Body of pancreas (tissue), 4 donors: ENCODE results near the gene ZNF8.

Experiments used
- POLR2A ChIP-seq, 3 donors: fragments of 450-650 bp; IDR thresholded peaks; one replicate each; pipeline ENCODE4 v1.6.1; 2016; ENCODE audit warnings: antibody characterized with exemption in 3 of 3, mild to moderate bottlenecking in 2 of 3
- TF ChIP-seq, protein P1 (sequence below), 7 experiments: fragments of 450-650 bp in 4 of 7; fragments of 200-600 bp in 3 of 7; sonication (generic) in 3 of 7; IDR thresholded peaks; one replicate each; pipeline ENCODE4 v1.5.1; 2016 to 2019; ENCODE audit warnings: antibody characterized with exemption in 7 of 7

DNA sequence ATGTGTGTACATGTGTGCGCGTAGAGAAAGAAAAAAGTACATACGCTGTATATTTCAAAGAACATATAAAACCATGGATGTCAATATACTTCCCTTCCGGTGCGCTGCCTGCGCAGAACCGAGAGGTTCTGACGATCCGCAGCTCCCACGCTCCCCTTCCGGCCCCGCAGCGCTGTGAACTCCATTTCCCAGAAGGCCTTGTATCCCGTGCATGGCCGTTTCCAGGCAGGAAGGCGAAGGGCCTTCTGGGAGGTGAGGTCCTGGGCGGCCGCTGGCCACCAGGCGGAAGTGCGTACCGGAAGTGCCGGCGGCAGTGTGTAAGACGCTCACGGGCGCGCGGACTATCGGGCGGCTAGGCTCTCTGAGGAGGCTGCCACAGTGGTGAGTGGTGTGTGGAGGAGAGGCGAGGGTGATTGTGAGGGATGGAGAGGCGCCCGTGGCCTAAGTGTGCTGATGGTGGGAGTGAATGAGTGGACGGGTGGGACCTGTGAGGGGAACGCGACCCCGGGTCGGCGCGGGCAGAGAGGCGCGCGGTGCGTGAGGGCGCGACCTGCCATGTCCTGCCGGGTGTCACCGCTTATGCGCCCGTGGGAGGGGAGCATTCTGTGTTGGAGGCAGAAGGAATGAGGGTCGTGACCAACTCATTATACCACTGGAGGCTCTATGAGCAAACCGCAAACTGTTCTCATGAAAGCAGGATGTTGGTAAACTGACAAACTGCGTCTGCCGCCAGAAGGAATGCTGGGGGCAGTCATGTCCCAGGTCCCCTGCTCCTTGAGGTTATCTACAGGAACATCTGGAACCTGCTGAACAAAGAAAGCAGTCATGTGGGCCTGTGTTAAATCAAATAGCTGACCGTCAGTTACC lies 26.5 kb downstream of the ZNF8 start, which contains the start of gene ERVK3-1:
- TF ChIP-seq, protein P1, sequence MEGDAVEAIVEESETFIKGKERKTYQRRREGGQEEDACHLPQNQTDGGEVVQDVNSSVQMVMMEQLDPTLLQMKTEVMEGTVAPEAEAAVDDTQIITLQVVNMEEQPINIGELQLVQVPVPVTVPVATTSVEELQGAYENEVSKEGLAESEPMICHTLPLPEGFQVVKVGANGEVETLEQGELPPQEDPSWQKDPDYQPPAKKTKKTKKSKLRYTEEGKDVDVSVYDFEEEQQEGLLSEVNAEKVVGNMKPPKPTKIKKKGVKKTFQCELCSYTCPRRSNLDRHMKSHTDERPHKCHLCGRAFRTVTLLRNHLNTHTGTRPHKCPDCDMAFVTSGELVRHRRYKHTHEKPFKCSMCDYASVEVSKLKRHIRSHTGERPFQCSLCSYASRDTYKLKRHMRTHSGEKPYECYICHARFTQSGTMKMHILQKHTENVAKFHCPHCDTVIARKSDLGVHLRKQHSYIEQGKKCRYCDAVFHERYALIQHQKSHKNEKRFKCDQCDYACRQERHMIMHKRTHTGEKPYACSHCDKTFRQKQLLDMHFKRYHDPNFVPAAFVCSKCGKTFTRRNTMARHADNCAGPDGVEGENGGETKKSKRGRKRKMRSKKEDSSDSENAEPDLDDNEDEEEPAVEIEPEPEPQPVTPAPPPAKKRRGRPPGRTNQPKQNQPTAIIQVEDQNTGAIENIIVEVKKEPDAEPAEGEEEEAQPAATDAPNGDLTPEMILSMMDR (IDR thresholded peaks at IDR 0.05), result peak in 6 of 7 experiments; percentile 16 to 66 (median 60)
- TF ChIP-seq POLR2A (IDR thresholded peaks at IDR 0.05), result peak; percentile 50 to 91 (median 87)
